GM06990 (cell line): ENCODE measurements around the gene SLC35G2.
"Not testable (repeated sequence)": the region's sequence is repeated elsewhere in the genome, so short reads cannot be mapped to it uniquely, and the experiment has no call there.

ENCODE experiments used
- DNase-seq: peaks from one replicate; pipeline ENCODE4 v3.0.0-alpha.2; 2011; ENCODE audit not compliant: insufficient read length; ENCODE audit errors: extremely low read depth
- H3K27me3 ChIP-seq: replicated peaks from 2 replicates; pipeline ENCODE4 v1.6.0; 2011; ENCODE audit warnings: low read length; ENCODE audit not compliant: control insufficient read depth, insufficient read depth
- H3K36me3 ChIP-seq: 2 replicates; pipeline ENCODE4 v1.5.1; 2011; ENCODE audit warnings: low read length; ENCODE audit not compliant: control insufficient read depth, insufficient read depth
- H3K4me3 ChIP-seq: replicated peaks from 2 replicates; pipeline ENCODE4 v1.5.1; 2011; ENCODE audit warnings: low read depth, mild to moderate bottlenecking, control low read depth, low read length
- CTCF ChIP-seq: IDR thresholded peaks from 2 replicates; pipeline ENCODE4 v1.5.1; 2011; ENCODE audit warnings: low read length, control low read depth, mild to moderate bottlenecking, inconsistent platforms; ENCODE audit not compliant: insufficient read depth, poor library complexity, severe bottlenecking

SLC35G2 gene

GRCh38 chr3:136787349-136787748, 31.6 kb upstream of the SLC35G2 start:
- no peak for DNase-seq
- no peaks in the 10 kb centered on the region for H3K27me3 ChIP-seq
- H3K4me3 ChIP-seq = no peak overlapping the region

GRCh38 chr3:136788154-136788553, 30.8 kb upstream of the SLC35G2 start:
- no peak for DNase-seq
- no peak overlapping the region for H3K4me3 ChIP-seq
- no peak for TF ChIP-seq CTCF
- no peaks in the 10 kb centered on the region for H3K36me3 ChIP-seq
- H3K27me3 ChIP-seq = no peaks in the 10 kb centered on the region

More at GRCh38 chr3:136787349-136787748, 31.6 kb upstream of the SLC35G2 start:
- TF ChIP-seq CTCF = no peak
- H3K36me3 ChIP-seq = no peaks in the 10 kb centered on the region

- Histone ChIP-seq H3K36me3 (no peaks in the 10 kb centered on the region), H3K27me3 (no peaks in the 10 kb centered on the region), H3K4me3 (no peak overlapping the region)
- no peak for DNase-seq
- TF ChIP-seq CTCF = no peak
Measured at GRCh38 chr3:136789976-136790375, 28.9 kb upstream of the SLC35G2 start.

GRCh38 chr3:136790786-136791185, 28.1 kb upstream of the SLC35G2 start:
- no peaks in the 10 kb centered on the region for H3K27me3 ChIP-seq
- no peak for DNase-seq
- no peaks in the 10 kb centered on the region for H3K36me3 ChIP-seq
- TF ChIP-seq CTCF = no peak
- H3K4me3 ChIP-seq = no peak overlapping the region

- H3K36me3 ChIP-seq = no peaks in the 10 kb centered on the region
- TF ChIP-seq CTCF = no peak
- H3K4me3 ChIP-seq = no peak overlapping the region
- no peaks in the 10 kb centered on the region for H3K27me3 ChIP-seq
- DNase-seq = no peak
Measured at GRCh38 chr3:136792556-136793330, 26.2 kb upstream of the SLC35G2 start.

- DNase-seq, H3K27me3 ChIP-seq, H3K4me3 ChIP-seq: not testable (repeated sequence)
Measured at GRCh38 chr3:136801146-136801545, 17.8 kb upstream of the SLC35G2 start.

More at GRCh38 chr3:136801146-136801545, 17.8 kb upstream of the SLC35G2 start:
- H3K36me3 ChIP-seq = not testable (repeated sequence)
